Measurements from ENCODE around the gene TRIM28. TPM values are rescaled to one million over a fixed set of nuclear protein-coding genes. Genes with fewer than 3 reads are reported as not detected.
A peak's percentile ranks its signal among the peaks of the same experiment; 100 is the strongest.

The TRIM28 gene
- total RNA-seq, 1 donor from 2014 or later, result 274 TPM

- Histone ChIP-seq H3K27me3 (no peaks in the 10 kb centered on the region), H3K4me1 (peaks cover 22% of the 10 kb centered on the region), H3K9me3 (no peaks in the 10 kb centered on the region), H3K36me3 (peaks cover 0 to 10% of the 10 kb centered on the region in 2 donors), H3K27ac (no peak overlapping the region), H3K4me3 (no peak overlapping the region)
- intact Hi-C loops (cut with DNase I), result no loop called here
- TF ChIP-seq POLR2A (IDR thresholded peaks at IDR 0.05) (no peak), POLR2AphosphoS5 (IDR thresholded peaks at IDR 0.05; ENCODE audit: insufficient read depth in 1 of 2, low read depth in 1 of 2) (no peak), CTCF (IDR thresholded peaks at IDR 0.05) (no peak)
- DNase-seq (ENCODE audit: extremely low spot score in 2 of 2), result no peak
Observed at GRCh38 chr19:58569943-58570670, 26.2 kb downstream of the TRIM28 start.

- DNase-seq (ENCODE audit: extremely low spot score in 2 of 2), result no peak
- Histone ChIP-seq H3K27ac (no peak overlapping the region), H3K4me1 (peaks cover 24% of the 10 kb centered on the region), H3K4me3 (no peak overlapping the region), H3K27me3 (no peaks in the 10 kb centered on the region), H3K9me3 (no peaks in the 10 kb centered on the region), H3K36me3 (peaks cover 0 to 10% of the 10 kb centered on the region in 2 donors)
- no peak for TF ChIP-seq CTCF (IDR thresholded peaks at IDR 0.05)
- TF ChIP-seq POLR2A (IDR thresholded peaks at IDR 0.05), result no peak
- TF ChIP-seq POLR2AphosphoS5 (IDR thresholded peaks at IDR 0.05; ENCODE audit: insufficient read depth in 1 of 2, low read depth in 1 of 2), result no peak
- intact Hi-C loops (cut with DNase I), result no loop called here
Observed at GRCh38 chr19:58570770-58571574, 27.1 kb downstream of the TRIM28 start.

GRCh38 chr19:58571575-58571947, 27.7 kb downstream of the TRIM28 start:
- Histone ChIP-seq H3K36me3 (peaks cover 0 to 10% of the 10 kb centered on the region in 2 donors), H3K27me3 (no peaks in the 10 kb centered on the region), H3K27ac (no peak overlapping the region), H3K4me1 (peaks cover 30% of the 10 kb centered on the region), H3K9me3 (no peaks in the 10 kb centered on the region), H3K4me3 (no peak overlapping the region)
- no peak for DNase-seq (ENCODE audit: extremely low spot score in 2 of 2)
- intact Hi-C loops (cut with DNase I), result no loop called here
- no peak for TF ChIP-seq CTCF (IDR thresholded peaks at IDR 0.05)
- TF ChIP-seq POLR2A (IDR thresholded peaks at IDR 0.05), result no peak
- no peak for TF ChIP-seq POLR2AphosphoS5 (IDR thresholded peaks at IDR 0.05; ENCODE audit: insufficient read depth in 1 of 2, low read depth in 1 of 2)

- Histone ChIP-seq H3K36me3 (peaks cover 0 to 10% of the 10 kb centered on the region in 2 donors), H3K4me3 (peak overlapping the region; percentile 49 to 73), H3K27ac (peak overlapping the region; percentile 99), H3K9me3 (no peaks in the 10 kb centered on the region), H3K27me3 (no peaks in the 10 kb centered on the region), H3K4me1 (peaks cover 37% of the 10 kb centered on the region)
- TF ChIP-seq POLR2AphosphoS5 (IDR thresholded peaks at IDR 0.05; ENCODE audit: insufficient read depth in 1 of 2, low read depth in 1 of 2) (no peak), POLR2A (IDR thresholded peaks at IDR 0.05) (no peak)
- DNase-seq (ENCODE audit: extremely low spot score in 2 of 2), result no peak
- intact Hi-C loops (cut with DNase I), result no loop called here
Observed at GRCh38 chr19:58572026-58572817, 28.4 kb downstream of the TRIM28 start.
